ENCODE measurements around the gene LRCH2. TPM values are rescaled to one million over a fixed set of nuclear protein-coding genes. Genes with fewer than 3 reads are reported as not detected.

LRCH2 gene
- total RNA-seq, 3 donors from 2014 or later (not counting 1 experiment from before 2014, with no cell fraction given), result not detected

GRCh38 chrX:115189646-115190635, 44.0 kb downstream of the LRCH2 start:
- no peak for TF ChIP-seq CTCF (IDR thresholded peaks at IDR 0.05)
- DNase-seq (no peak), ATAC-seq (no peak)
- Mint-ChIP-seq H3K9me3 (peaks cover 0 to 5% of the 10 kb centered on the region in 2 donors), H3K27me3 (ENCODE audit: low read depth in 2 of 2) (no peaks in the 10 kb centered on the region), H3K4me1 (no peaks in the 10 kb centered on the region), H3K27ac (no peak overlapping the region), H3K36me3 (no peaks in the 10 kb centered on the region), H3K4me3 (no peak overlapping the region)
- WGBS (ENCODE audit: insufficient coverage), result 97% methylated on average over 70 of the region's 76 CpGs
- Histone ChIP-seq H3K9me3 (ENCODE audit: control insufficient read depth, insufficient read depth, low read length) (no peaks in the 10 kb centered on the region), H3K27me3 (ENCODE audit: control insufficient read depth, insufficient read depth, low read length) (no peaks in the 10 kb centered on the region), H3K27ac (ENCODE audit: low read length) (no peak overlapping the region), H3K4me1 (ENCODE audit: control insufficient read depth, insufficient read depth, low read length) (no peaks in the 10 kb centered on the region), H3K4me3 (ENCODE audit: low read length) (no peak overlapping the region), H3K36me3 (ENCODE audit: control insufficient read depth, insufficient read depth, low read length) (no peaks in the 10 kb centered on the region)
- intact Hi-C loops (cut with micrococcal nuclease), result no loop called here

GRCh38 chrX:115189110-115189509, 44.8 kb downstream of the LRCH2 start, which contains the start of gene RBMXL3:
TSS of gene RBMXL3 (plus strand) at chrX:115189410. CDS start at chrX:115189442, 32 bp downstream.
- intact Hi-C loops (cut with micrococcal nuclease), result no loop called here
- H3K4me1 Mint-ChIP-seq, result no peaks in the 10 kb centered on the region
- Histone ChIP-seq H3K9me3 (ENCODE audit: control insufficient read depth, insufficient read depth, low read length) (no peaks in the 10 kb centered on the region), H3K4me3 (ENCODE audit: low read length) (no peak within 1 kb of the TSS), H3K27me3 (ENCODE audit: control insufficient read depth, insufficient read depth, low read length) (no peaks in the 10 kb centered on the region), H3K4me1 (ENCODE audit: control insufficient read depth, insufficient read depth, low read length) (no peaks in the 10 kb centered on the region), H3K27ac (ENCODE audit: low read length) (no peak within 1 kb of the TSS), H3K36me3 (ENCODE audit: control insufficient read depth, insufficient read depth, low read length) (no peaks in the 10 kb centered on the region)
- TF ChIP-seq CTCF (IDR thresholded peaks at IDR 0.05), result no peak
- ATAC-seq (no peak), DNase-seq (no peak)
- peaks cover 0 to 5% of the 10 kb centered on the region in 2 donors for H3K9me3 Mint-ChIP-seq
- no peak within 1 kb of the TSS for H3K4me3 Mint-ChIP-seq
- WGBS (ENCODE audit: insufficient coverage), result 92% methylated on average over 16 of the region's 16 CpGs
- no peaks in the 10 kb centered on the region for H3K27me3 Mint-ChIP-seq (ENCODE audit: low read depth in 2 of 2)
- H3K27ac Mint-ChIP-seq, result no peak within 1 kb of the TSS
- H3K36me3 Mint-ChIP-seq, result no peaks in the 10 kb centered on the region

GRCh38 chrX:115183980-115184379, 49.9 kb downstream of the LRCH2 start:
- H3K4me1 Mint-ChIP-seq, result no peaks in the 10 kb centered on the region
- ATAC-seq, result no peak
- no peaks in the 10 kb centered on the region for H3K36me3 ChIP-seq (ENCODE audit: control insufficient read depth, insufficient read depth, low read length)
- no peak for DNase-seq
- H3K27ac Mint-ChIP-seq, result no peak overlapping the region
- H3K4me3 ChIP-seq (ENCODE audit: low read length), result no peak overlapping the region
- no peak for TF ChIP-seq CTCF (IDR thresholded peaks at IDR 0.05)
- no peak overlapping the region for H3K27ac ChIP-seq (ENCODE audit: low read length)
- intact Hi-C loops (cut with micrococcal nuclease), result no loop called here
- no peaks in the 10 kb centered on the region for H3K27me3 ChIP-seq (ENCODE audit: control insufficient read depth, insufficient read depth, low read length)
- H3K9me3 ChIP-seq (ENCODE audit: control insufficient read depth, insufficient read depth, low read length), result no peaks in the 10 kb centered on the region
- no peak overlapping the region for H3K4me3 Mint-ChIP-seq
- H3K4me1 ChIP-seq (ENCODE audit: control insufficient read depth, insufficient read depth, low read length), result no peaks in the 10 kb centered on the region
- peaks cover 0 to 10% of the 10 kb centered on the region in 2 donors for H3K27me3 Mint-ChIP-seq (ENCODE audit: low read depth in 2 of 2)
- no peaks in the 10 kb centered on the region for H3K36me3 Mint-ChIP-seq
- WGBS (ENCODE audit: insufficient coverage), result no CpG with 5 or more reads among the region's 2 CpGs
- peaks cover 0 to 2% of the 10 kb centered on the region in 2 donors for H3K9me3 Mint-ChIP-seq
